ENCODE data around the gene TXK. TPM values are rescaled to one million over a fixed set of nuclear protein-coding genes. Genes with fewer than 3 reads are reported as not detected.

The TXK gene
- total RNA-seq, 1 donor from 2014 or later, result not detected

DNA sequence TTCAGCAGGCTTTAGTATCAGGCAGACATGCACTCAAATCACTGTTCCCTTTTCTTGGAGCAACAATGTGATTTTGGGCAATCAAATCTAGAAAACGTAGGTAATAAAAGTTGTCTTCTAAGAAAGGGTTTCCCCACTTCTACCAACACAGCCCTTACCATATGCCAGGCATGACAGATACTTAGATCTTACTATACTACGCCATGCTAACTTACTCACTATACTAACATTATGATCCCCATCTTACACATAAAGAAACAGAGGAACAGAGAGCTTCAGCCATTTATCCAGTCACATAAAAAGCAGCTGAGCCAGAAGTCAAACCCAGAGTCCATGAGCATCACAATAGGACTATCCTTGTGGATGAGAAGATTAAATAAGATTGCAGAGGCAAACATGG is 9.2 kb downstream of the TXK start:
- H3K27ac Mint-ChIP-seq (ENCODE audit: unreplicated experiment), result no peak overlapping the region
- TF ChIP-seq, protein P1, sequence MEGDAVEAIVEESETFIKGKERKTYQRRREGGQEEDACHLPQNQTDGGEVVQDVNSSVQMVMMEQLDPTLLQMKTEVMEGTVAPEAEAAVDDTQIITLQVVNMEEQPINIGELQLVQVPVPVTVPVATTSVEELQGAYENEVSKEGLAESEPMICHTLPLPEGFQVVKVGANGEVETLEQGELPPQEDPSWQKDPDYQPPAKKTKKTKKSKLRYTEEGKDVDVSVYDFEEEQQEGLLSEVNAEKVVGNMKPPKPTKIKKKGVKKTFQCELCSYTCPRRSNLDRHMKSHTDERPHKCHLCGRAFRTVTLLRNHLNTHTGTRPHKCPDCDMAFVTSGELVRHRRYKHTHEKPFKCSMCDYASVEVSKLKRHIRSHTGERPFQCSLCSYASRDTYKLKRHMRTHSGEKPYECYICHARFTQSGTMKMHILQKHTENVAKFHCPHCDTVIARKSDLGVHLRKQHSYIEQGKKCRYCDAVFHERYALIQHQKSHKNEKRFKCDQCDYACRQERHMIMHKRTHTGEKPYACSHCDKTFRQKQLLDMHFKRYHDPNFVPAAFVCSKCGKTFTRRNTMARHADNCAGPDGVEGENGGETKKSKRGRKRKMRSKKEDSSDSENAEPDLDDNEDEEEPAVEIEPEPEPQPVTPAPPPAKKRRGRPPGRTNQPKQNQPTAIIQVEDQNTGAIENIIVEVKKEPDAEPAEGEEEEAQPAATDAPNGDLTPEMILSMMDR (IDR thresholded peaks at IDR 0.05), result no peak
- H3K9me3 Mint-ChIP-seq (ENCODE audit: unreplicated experiment), result no peaks in the 10 kb centered on the region
- peaks cover 13% of the 10 kb centered on the region for H3K4me1 Mint-ChIP-seq (ENCODE audit: unreplicated experiment)
- DNase-seq (ENCODE audit: extremely low spot score, unreplicated experiment), result no peak
- no peaks in the 10 kb centered on the region for H3K36me3 Mint-ChIP-seq (ENCODE audit: unreplicated experiment)
- no peak overlapping the region for H3K4me3 Mint-ChIP-seq (ENCODE audit: unreplicated experiment)
- peaks cover 8% of the 10 kb centered on the region for H3K27me3 Mint-ChIP-seq (ENCODE audit: unreplicated experiment)

DNA sequence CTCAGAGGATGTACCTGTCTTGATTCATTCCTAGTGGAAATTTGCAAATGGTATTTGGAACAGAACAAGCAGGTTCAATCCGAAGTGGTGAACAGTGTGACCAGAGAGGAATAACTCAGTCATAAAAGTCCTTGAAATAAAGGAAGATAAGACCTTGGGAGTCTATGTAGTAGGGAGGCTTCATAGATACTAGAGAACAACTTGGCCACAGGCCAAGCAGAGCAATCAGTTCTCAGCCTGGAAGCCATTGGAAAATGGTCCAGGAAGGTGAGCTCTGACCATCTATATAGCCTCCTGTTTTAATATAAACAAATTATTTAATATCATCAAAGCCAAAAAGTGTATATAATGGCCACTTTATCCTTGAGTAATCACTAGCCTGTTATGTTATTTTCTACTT is 11.3 kb downstream of the TXK start:
- no peak overlapping the region for H3K4me3 Mint-ChIP-seq (ENCODE audit: unreplicated experiment)
- peaks cover 15% of the 10 kb centered on the region for H3K27me3 Mint-ChIP-seq (ENCODE audit: unreplicated experiment)
- no peaks in the 10 kb centered on the region for H3K9me3 Mint-ChIP-seq (ENCODE audit: unreplicated experiment)
- DNase-seq (ENCODE audit: extremely low spot score, unreplicated experiment), result no peak
- TF ChIP-seq, protein P1 (IDR thresholded peaks at IDR 0.05), result no peak
- H3K27ac Mint-ChIP-seq (ENCODE audit: unreplicated experiment), result no peak overlapping the region
- peaks cover 4% of the 10 kb centered on the region for H3K4me1 Mint-ChIP-seq (ENCODE audit: unreplicated experiment)
- no peaks in the 10 kb centered on the region for H3K36me3 Mint-ChIP-seq (ENCODE audit: unreplicated experiment)

DNA sequence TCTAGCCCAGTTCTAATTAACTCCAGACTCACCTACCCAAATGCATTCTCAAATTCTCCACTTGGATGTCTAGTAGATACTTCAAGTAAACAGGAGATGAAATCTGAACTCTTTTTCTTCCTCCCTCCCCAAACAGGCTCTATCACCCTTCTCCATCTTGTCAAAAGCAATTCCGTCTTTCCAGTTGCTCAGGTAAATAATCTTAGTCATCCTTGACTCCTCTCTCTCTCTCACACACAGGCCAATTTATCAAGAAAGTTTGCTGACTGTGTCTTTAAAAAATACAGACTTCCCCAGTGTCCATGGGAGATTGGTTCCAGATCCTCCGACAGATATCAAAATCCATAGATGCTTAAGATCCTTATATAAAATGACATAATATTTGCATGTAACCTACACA is 12.9 kb downstream of the TXK start:
- DNase-seq (ENCODE audit: extremely low spot score, unreplicated experiment), result no peak
- Mint-ChIP-seq H3K4me3 (ENCODE audit: unreplicated experiment) (no peak overlapping the region), H3K27ac (ENCODE audit: unreplicated experiment) (no peak overlapping the region), H3K36me3 (ENCODE audit: unreplicated experiment) (no peaks in the 10 kb centered on the region), H3K4me1 (ENCODE audit: unreplicated experiment) (no peaks in the 10 kb centered on the region), H3K9me3 (ENCODE audit: unreplicated experiment) (no peaks in the 10 kb centered on the region), H3K27me3 (ENCODE audit: unreplicated experiment) (peaks cover 15% of the 10 kb centered on the region)
- TF ChIP-seq, protein P1 (IDR thresholded peaks at IDR 0.05), result no peak

DNA sequence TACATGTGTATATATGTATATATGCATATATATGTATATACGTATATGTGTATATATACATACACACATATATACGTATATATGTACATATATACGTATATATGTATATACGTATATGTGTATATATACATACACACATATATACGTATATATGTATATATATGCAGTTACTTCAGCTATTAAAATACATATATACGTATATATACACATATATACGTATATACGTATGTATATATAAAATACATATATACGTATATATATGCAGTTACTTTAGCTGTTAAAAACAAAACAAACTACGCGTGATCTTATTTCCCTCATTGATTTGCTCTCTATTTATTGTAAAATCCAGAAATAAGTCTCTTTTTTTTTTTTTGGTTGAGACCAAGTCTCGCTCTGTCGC is 13.9 kb downstream of the TXK start:
- no peaks in the 10 kb centered on the region for H3K9me3 Mint-ChIP-seq (ENCODE audit: unreplicated experiment)
- H3K27me3 Mint-ChIP-seq (ENCODE audit: unreplicated experiment), result peaks cover 15% of the 10 kb centered on the region
- no peak overlapping the region for H3K27ac Mint-ChIP-seq (ENCODE audit: unreplicated experiment)
- H3K36me3 Mint-ChIP-seq (ENCODE audit: unreplicated experiment), result no peaks in the 10 kb centered on the region
- no peak overlapping the region for H3K4me3 Mint-ChIP-seq (ENCODE audit: unreplicated experiment)
- TF ChIP-seq, protein P1 (IDR thresholded peaks at IDR 0.05), result no peak
- DNase-seq (ENCODE audit: extremely low spot score, unreplicated experiment), result no peak
- no peaks in the 10 kb centered on the region for H3K4me1 Mint-ChIP-seq (ENCODE audit: unreplicated experiment)

DNA sequence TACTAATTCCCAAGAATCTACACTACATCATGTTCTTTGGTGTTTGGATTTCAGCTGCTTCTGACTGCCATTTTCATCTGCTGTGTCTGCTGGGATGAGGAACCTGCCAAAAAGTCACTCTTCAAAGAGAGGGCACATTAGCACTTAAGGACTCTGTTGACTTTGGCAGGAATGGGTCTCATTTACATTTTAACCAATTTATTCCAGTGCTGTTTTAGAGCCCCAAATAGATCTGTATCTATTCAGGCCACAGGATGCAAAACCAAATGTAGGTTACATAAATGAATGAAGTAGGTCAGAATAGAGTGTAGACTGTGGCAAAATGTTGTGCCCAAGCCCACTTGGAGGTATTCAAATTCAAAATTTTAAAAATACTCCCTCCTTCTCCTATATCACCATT is 14.4 kb downstream of the TXK start:
- Mint-ChIP-seq H3K36me3 (ENCODE audit: unreplicated experiment) (no peaks in the 10 kb centered on the region), H3K9me3 (ENCODE audit: unreplicated experiment) (no peaks in the 10 kb centered on the region), H3K27me3 (ENCODE audit: unreplicated experiment) (peaks cover 15% of the 10 kb centered on the region), H3K4me3 (ENCODE audit: unreplicated experiment) (no peak overlapping the region), H3K4me1 (ENCODE audit: unreplicated experiment) (no peaks in the 10 kb centered on the region), H3K27ac (ENCODE audit: unreplicated experiment) (no peak overlapping the region)
- TF ChIP-seq, protein P1 (IDR thresholded peaks at IDR 0.05), result no peak
- no peak for DNase-seq (ENCODE audit: extremely low spot score, unreplicated experiment)
